Gastrocnemius medialis (tissue), 4 donors: ENCODE data around the gene CRAMP1.

ENCODE experiments used
- POLR2A ChIP-seq, 2 donors: fragments of 450-650 bp; IDR thresholded peaks; one replicate each; pipeline ENCODE4 v1.6.1; 2017; ENCODE audit warnings: antibody characterized with exemption in 2 of 2, mild to moderate bottlenecking in 2 of 2, moderate library complexity in 2 of 2
- TF ChIP-seq, protein P1 (sequence below), 5 experiments: fragments of 450-650 bp in 3 of 5; fragments of 200-600 bp in 2 of 5; sonication (generic) in 2 of 5; IDR thresholded peaks in 4 of 5; conservative IDR thresholded peaks in 1 of 5; 1 replicate in 4 of 5; 2 replicates in 1 of 5; pipeline ENCODE4 v1.5.1; 2016 to 2019; ENCODE audit warnings: antibody characterized with exemption in 5 of 5, mild to moderate bottlenecking in 3 of 5, moderate library complexity in 3 of 5

- TF ChIP-seq, protein P1, sequence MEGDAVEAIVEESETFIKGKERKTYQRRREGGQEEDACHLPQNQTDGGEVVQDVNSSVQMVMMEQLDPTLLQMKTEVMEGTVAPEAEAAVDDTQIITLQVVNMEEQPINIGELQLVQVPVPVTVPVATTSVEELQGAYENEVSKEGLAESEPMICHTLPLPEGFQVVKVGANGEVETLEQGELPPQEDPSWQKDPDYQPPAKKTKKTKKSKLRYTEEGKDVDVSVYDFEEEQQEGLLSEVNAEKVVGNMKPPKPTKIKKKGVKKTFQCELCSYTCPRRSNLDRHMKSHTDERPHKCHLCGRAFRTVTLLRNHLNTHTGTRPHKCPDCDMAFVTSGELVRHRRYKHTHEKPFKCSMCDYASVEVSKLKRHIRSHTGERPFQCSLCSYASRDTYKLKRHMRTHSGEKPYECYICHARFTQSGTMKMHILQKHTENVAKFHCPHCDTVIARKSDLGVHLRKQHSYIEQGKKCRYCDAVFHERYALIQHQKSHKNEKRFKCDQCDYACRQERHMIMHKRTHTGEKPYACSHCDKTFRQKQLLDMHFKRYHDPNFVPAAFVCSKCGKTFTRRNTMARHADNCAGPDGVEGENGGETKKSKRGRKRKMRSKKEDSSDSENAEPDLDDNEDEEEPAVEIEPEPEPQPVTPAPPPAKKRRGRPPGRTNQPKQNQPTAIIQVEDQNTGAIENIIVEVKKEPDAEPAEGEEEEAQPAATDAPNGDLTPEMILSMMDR (IDR thresholded peaks at IDR 0.05 in 4 of 5, conservative IDR thresholded peaks at IDR 0.05 in 1 of 5): no peak
- TF ChIP-seq POLR2A (IDR thresholded peaks at IDR 0.05): no peak
These were observed 58.2 kb downstream of the CRAMP1 start for GRCh38 chr16:1670371-1670770.
